ENCODE results near the gene TAL2. TPM values are rescaled to one million over a fixed set of nuclear protein-coding genes. Genes with fewer than 3 reads are reported as not detected.

Gene TAL2
- total and polyA plus RNA-seq, 5 experiments from 2014 or later, result 0.62 TPM; not detected in 4

DNA sequence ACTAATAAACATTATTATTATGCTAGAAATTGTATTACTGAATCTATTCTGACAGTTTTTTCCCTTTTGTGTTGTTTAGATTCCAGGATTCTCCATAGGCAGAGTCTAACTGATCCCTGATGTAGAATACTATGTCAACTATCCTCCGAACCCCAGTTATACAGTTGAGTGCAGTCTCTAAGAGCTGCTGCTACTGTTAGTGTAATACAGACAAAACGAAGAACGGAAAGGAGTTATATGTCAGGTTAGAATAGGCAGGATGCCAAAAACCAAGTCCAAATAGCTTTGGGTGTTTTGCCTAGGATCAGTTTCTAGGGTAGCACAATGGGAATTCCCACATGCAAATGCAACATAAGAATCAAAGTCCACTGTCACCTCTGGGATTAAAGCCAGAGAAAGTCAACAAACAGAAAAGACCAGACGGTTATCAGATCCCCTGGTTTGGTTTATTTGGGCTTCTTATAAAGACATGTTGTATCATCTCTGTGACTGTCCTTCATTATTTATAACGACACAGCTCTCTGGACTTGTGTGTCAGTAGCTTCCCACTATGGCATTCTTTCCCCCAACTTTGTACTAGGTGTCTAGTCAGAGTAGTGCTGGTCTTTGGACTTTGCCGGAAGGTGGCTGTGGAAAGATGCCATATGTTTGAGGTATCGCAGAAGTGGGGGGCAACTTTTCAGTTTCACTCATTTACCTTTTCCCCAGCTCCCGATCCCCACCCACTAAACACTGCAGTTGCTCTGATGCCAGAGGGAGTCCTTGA, 17.2 kb downstream of the TAL2 start:
- Mint-ChIP-seq H3K9me3 (no peaks in the 10 kb centered on the region), H3K27ac (no peak overlapping the region), H3K27me3 (no peaks in the 10 kb centered on the region), H3K4me3 (no peak overlapping the region), H3K36me3 (no peaks in the 10 kb centered on the region), H3K4me1 (no peaks in the 10 kb centered on the region)
- no peak for DNase-seq
- ATAC-seq, result no peak
- POLR2A ChIA-PET, result no interaction called here

DNA sequence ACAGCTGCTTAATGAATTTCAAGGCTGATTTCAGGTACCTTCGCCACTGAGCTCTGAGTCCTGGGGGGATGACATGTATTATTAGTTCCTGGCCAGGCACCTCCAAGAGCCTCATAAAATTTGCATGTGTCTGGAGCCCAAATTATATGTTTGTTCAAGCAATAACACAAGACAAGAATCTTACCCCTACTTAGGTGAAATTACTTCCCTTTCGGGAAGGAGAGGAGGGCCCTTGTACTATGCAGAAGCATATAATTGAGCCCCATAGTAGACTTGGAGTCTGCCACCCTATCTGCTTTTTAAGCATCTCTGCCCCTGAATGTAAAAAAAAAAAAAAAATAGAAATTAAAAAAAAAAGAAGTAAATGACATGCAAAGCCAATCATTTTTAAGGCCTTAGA, 19.1 kb downstream of the TAL2 start:
- Mint-ChIP-seq H3K9me3 (no peaks in the 10 kb centered on the region), H3K27ac (no peak overlapping the region), H3K4me1 (no peaks in the 10 kb centered on the region), H3K36me3 (no peaks in the 10 kb centered on the region), H3K4me3 (no peak overlapping the region), H3K27me3 (peaks cover 0 to 2% (median 0%) of the 10 kb centered on the region in 5 donors)
- no peak for ATAC-seq
- POLR2A ChIA-PET, result no interaction called here
- DNase-seq, result no peak

DNA sequence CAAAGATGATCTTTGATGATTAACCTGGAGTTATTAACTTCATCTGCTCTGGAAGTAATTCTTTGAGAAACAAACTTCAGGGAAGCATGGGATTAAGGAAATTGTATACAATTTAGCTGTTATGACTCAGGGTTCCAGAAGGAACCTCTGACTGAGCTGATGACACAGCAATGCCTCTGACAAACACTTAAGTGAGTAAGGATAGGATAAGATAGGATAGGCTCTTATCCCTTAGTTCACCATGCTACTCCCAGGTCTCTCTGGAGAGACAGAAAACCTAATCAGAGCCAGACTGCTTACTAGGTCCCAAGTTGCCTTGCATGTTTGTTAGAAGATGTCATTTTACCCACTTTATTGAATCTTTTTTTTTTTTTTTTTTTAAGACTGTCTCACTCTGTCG, 19.5 kb downstream of the TAL2 start:
- Mint-ChIP-seq H3K27me3 (peaks cover 0 to 2% (median 0%) of the 10 kb centered on the region in 5 donors), H3K4me3 (no peak overlapping the region)
- POLR2A ChIA-PET, result interaction anchor here (0.6 kb wide), 1 partner anchor 34 kb away, joined by 3 read pairs; no protein-coding TSS in a partner anchor

DNA sequence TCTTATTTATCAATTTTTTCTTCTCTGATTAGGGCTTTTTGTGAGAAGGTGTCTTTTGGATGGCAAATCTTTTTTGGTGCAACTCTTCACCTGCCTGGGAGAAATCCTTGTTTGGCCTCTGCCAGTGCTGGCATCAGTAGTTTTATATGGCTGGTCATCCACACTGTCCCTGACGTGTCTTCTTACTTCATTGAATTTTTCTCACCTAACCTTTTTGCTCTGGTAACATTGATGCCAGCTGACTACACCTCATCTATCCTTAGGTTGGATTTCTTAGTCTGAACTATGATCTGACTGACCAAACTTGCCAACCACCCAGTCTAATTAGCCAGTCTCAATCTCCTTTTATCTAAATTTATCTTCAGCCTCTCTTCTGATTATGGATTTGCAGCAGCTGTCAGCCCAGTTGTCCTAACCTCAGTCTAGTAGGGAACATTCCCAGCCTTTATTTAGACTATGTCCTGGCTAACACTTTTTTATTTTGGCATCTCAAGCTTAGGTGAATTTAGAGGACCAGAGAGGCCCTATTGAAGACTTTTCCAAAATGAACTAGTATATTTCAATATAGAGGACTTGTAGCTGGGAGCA, 21.5 kb downstream of the TAL2 start:
- no peaks in the 10 kb centered on the region for H3K4me1 Mint-ChIP-seq
- POLR2A ChIA-PET, result no interaction called here
- DNase-seq (no peak), ATAC-seq (no peak)
- H3K27ac Mint-ChIP-seq, result no peak overlapping the region
- no peaks in the 10 kb centered on the region for H3K36me3 Mint-ChIP-seq
- H3K4me3 Mint-ChIP-seq, result no peak overlapping the region
- H3K9me3 Mint-ChIP-seq, result no peaks in the 10 kb centered on the region
- H3K27me3 Mint-ChIP-seq, result peaks cover 0 to 11% (median 7%) of the 10 kb centered on the region in 5 donors

More for the DNA sequence above, 19.5 kb downstream of the TAL2 start:
- DNase-seq (no peak), ATAC-seq (no peak)
- no peaks in the 10 kb centered on the region for H3K4me1 Mint-ChIP-seq
- H3K27ac Mint-ChIP-seq, result no peak overlapping the region
- H3K36me3 Mint-ChIP-seq, result no peaks in the 10 kb centered on the region
- no peaks in the 10 kb centered on the region for H3K9me3 Mint-ChIP-seq

DNA sequence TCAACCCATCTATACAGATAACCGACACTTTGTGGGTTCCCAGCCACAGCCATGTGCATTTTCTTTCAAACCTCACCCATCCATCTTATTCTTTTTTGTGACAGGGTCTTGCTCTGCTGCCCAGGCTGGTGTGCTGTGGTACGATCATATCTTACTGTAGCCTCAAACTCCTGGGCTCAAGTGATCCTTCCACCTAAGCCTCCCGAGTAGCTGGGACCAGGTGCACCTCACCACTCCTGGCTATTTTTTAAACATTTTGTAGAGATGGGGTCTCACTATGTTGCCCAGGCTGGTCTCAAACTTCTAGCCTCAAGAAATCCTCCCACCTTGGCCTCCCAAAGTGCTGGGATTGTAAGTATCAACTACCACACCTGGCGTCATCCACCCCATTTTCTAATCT, 24.7 kb downstream of the TAL2 start:
- DNase-seq (no peak), ATAC-seq (no peak)
- no peak overlapping the region for H3K27ac Mint-ChIP-seq
- no peaks in the 10 kb centered on the region for H3K4me1 Mint-ChIP-seq
- H3K9me3 Mint-ChIP-seq, result no peaks in the 10 kb centered on the region
- no peaks in the 10 kb centered on the region for H3K36me3 Mint-ChIP-seq
- POLR2A ChIA-PET, result no interaction called here
- no peak overlapping the region for H3K4me3 Mint-ChIP-seq
- peaks cover 13 to 32% (median 21%) of the 10 kb centered on the region in 5 donors for H3K27me3 Mint-ChIP-seq

DNA sequence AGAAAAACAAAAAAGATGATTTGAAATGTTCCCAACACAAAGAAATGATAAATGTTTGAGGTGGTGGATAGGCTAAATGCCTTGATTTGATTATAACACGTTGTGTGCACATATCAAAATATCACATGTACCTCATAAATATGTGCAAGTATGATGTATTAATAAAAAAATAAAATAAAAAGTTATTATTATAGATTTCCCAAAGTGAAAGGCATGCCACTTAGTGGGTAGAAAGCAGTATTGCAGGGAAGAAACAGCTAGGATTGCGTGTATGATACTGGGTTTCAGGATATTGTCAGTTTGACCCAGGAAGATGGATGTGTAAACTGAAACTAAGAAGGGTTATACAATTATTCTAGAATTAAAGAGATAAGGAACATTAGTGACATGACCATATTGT, 28.5 kb downstream of the TAL2 start:
- Mint-ChIP-seq H3K27me3 (peaks cover 21 to 33% (median 28%) of the 10 kb centered on the region in 5 donors), H3K4me1 (peaks cover 9 to 18% (median 15%) of the 10 kb centered on the region in 4 donors), H3K4me3 (no peak overlapping the region), H3K27ac (no peak overlapping the region), H3K9me3 (no peaks in the 10 kb centered on the region), H3K36me3 (no peaks in the 10 kb centered on the region)
- POLR2A ChIA-PET, result no interaction called here
- DNase-seq, result no peak
- ATAC-seq, result no peak

DNA sequence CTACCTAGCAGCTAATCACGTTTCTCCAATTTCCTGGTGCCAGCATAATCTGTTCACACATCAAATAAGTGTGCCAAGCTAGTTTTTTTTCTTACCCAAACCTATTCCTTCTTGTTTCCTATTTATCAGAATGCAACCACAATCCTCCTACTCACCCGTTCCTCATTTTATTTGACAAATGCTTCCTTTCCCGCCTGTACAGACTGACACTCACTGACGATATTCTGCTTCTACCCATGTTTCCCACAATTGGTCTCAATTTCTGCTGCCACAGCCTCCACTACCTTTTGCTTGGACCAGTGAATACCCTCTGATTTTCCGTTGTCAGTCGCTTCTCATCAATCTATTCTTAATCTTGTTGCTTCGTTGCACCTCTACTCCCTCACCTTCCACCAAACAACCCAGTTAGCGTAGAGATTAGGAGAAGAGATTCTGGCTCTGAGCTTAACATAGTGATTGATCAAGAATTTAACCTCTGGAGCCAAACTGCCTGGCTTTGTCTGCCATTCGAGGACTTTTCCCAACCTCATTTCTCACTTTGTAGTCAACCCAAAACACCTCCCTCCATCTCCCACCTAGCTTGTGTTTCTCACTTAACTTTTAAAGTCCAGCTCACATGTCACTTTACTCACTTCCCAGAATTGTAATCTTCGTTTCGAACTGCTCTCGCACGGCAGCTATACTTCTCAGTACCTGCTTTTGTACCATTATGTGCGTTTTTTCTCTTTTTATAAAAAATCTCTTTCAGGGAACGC, 31.4 kb downstream of the TAL2 start:
- H3K27ac Mint-ChIP-seq, result peak overlapping the region in 8 of 10 donors; percentile 5 to 92 (median 64)
- no peaks in the 10 kb centered on the region for H3K36me3 Mint-ChIP-seq
- peaks cover 20 to 25% (median 22%) of the 10 kb centered on the region in 5 donors for H3K27me3 Mint-ChIP-seq
- no peaks in the 10 kb centered on the region for H3K9me3 Mint-ChIP-seq
- H3K4me1 Mint-ChIP-seq, result peaks cover 11 to 31% (median 26%) of the 10 kb centered on the region in 4 donors
- POLR2A ChIA-PET, result interaction anchor here (0.9 to 1.5 kb wide), 3 partner anchors 17 to 449 kb away, joined by 3 read pairs; partner anchors contain the start of gene SLC44A1
- peak in 3 of 10 donors; percentile 16 to 26 (median 19) for DNase-seq
- peak; percentile 7 to 12 for ATAC-seq
- peak overlapping the region; percentile 72 to 94 (median 87) for H3K4me3 Mint-ChIP-seq

DNA sequence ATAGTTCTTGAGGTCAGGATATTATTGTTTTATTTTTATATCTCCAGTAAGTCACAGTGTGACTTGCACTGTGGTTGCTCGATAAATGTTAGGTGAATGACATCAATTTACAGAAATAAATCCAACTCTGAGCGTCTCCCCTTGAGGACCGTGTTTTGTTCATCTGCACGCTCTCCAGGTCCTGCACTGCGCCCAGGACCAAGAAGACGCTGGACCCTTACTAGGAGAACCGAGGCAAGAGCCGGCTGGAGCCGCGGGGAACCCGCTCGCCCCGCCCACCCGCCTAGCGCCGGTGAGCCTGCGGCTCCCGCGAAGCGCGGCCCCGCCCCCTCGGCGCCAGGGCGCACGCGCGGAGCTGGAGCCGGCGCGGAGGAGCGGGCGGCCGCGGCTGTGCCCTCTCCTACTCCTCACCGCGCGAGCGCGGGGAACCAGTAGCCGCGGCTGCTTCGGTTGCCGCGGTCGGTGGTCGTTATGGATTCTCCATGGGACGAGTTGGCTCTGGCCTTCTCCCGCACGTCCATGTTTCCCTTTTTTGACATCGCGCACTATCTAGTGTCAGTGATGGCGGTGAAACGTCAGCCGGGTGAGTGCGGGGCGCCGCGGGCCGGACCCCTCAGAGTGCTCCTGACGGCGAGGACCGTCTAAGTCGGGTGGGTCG, 32.1 kb downstream of the TAL2 start, which contains the start of gene TMEM38B:
TMEM38B (plus strand) TSS at position 352 of the 658 bp plus-strand sequence; CDS start at position 472, 120 bp downstream.
- peaks cover 16 to 38% (median 33%) of the 10 kb centered on the region in 4 donors for H3K4me1 Mint-ChIP-seq
- H3K36me3 Mint-ChIP-seq, result no peaks in the 10 kb centered on the region
- peaks cover 18 to 24% (median 20%) of the 10 kb centered on the region in 5 donors for H3K27me3 Mint-ChIP-seq
- peak; percentile 87 to 88 for ATAC-seq
- POLR2A ChIA-PET, result interaction anchor here (0.5 to 1.5 kb wide), 4 partner anchors 16 to 450 kb away, joined by 3 to 4 read pairs (median 3); partner anchors contain the start of gene SLC44A1
- H3K27ac Mint-ChIP-seq, result peak within 1 kb of the TSS; percentile 35 to 92 (median 86)
- peak; percentile 59 to 91 (median 80) for DNase-seq
- peak within 1 kb of the TSS; percentile 72 to 96 (median 92) for H3K4me3 Mint-ChIP-seq
- H3K9me3 Mint-ChIP-seq, result no peaks in the 10 kb centered on the region

DNA sequence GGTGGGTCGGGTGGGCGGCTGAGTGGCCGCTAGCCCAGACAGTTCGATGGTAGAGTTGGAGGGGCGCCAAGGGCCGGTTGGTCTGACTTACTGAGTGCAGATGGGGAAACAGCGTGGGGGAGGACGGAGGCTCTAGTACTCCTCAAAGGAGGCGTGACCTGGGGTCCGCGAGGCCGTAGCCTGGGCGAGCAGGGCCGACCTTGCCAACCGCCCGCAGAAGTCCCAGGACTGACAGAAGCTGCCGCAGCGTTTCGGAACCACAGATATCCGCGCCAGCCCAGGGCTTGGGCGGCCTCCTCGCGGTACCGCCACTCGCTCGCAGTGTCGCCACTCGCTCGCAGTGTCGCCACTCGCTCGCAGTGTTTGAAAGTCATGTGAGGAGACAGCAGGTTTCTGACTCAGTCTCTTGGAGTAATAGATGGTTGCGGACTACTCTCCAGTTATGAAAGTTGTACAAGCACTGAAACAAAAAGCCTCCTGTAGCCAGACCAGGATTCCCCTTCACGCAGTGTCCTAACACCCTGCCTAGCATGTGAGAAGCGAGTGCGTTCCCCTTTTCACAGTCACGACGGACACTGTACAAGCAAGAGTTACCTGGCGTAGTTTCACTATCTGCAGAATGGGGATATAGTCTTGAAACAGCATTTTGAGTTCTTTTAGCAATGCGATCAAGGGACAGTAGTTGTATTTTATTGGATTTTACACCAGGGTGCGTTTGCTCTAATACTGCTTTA, 32.8 kb downstream of the TAL2 start:
- Mint-ChIP-seq H3K4me3 (peak overlapping the region; percentile 72 to 96 (median 90)), H3K4me1 (peaks cover 18 to 45% (median 36%) of the 10 kb centered on the region in 4 donors), H3K36me3 (no peaks in the 10 kb centered on the region), H3K9me3 (no peaks in the 10 kb centered on the region), H3K27me3 (peaks cover 13 to 19% (median 15%) of the 10 kb centered on the region in 5 donors), H3K27ac (peak overlapping the region; percentile 34 to 91 (median 86))
- DNase-seq (peak in 9 of 10 donors; percentile 18 to 64 (median 40)), ATAC-seq (peak; percentile 64 to 67)
- POLR2A ChIA-PET, result interaction anchor here (0.5 to 1.5 kb wide), 3 partner anchors 15 to 40 kb away, joined by 3 to 4 read pairs (median 3); no protein-coding TSS in a partner anchor

DNA sequence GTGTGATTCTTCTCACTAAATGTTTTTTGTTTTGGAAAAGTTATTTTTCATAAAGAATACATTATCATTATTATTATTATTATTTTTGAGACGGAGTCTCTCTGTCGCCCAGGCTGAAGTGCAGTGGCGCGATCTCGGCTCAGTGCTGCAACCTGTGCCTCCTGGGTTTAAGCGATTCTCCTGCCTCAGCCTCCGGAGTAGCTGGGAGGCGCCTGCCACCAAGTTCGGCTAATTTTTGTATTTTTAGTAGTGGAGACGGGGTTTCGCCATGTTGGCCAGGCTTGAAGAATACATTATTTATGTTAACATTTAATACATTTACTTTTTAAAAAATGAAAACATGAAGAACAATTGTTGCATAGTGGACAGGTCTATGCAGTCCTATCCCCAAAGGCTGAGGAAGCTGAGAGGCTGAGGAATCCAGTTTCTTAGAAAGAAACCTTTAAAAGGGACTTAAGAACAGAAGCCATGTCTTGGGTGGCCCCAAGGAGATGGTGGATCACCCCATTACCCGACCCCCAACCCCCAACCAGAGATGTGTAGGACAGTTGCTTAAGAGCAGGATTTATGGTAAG, 34.0 kb downstream of the TAL2 start:
- Mint-ChIP-seq H3K9me3 (no peaks in the 10 kb centered on the region), H3K27me3 (peaks cover under 1 to 14% (median 12%) of the 10 kb centered on the region in 5 donors), H3K27ac (no peak overlapping the region), H3K36me3 (no peaks in the 10 kb centered on the region), H3K4me1 (peaks cover 24 to 56% (median 47%) of the 10 kb centered on the region in 4 donors), H3K4me3 (peak overlapping the region in 1 of 10 donors; percentile 92)
- no peak for ATAC-seq
- DNase-seq, result no peak
- POLR2A ChIA-PET, result no interaction called here

DNA sequence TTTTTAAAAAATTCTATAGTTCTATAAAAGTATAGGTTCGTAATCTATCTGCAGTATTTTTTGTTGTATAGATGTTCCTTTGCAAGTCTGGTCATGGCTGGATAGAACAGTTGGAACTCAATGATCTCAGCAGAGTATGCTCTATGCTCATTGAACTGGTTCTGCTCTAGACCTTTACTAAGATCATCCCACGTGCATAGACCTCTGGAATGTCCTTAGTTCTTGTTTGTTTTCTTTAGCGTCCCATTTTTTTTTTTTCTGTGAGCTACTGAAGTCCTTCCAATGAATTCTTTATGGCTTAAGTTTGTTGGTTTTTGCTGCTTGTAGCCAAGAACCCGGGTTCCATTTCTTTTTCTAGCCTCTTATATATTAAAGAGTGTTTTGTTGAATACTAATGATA, 35.6 kb downstream of the TAL2 start:
- no peak for ATAC-seq

More for the DNA sequence above, 35.6 kb downstream of the TAL2 start:
- no peak overlapping the region for H3K27ac Mint-ChIP-seq
- no peak for DNase-seq
- no peak overlapping the region for H3K4me3 Mint-ChIP-seq
- H3K27me3 Mint-ChIP-seq, result peaks cover 0 to 7% (median 6%) of the 10 kb centered on the region in 5 donors
- H3K4me1 Mint-ChIP-seq, result peaks cover 27 to 61% (median 50%) of the 10 kb centered on the region in 4 donors
- H3K36me3 Mint-ChIP-seq, result no peaks in the 10 kb centered on the region
- POLR2A ChIA-PET, result no interaction called here
- H3K9me3 Mint-ChIP-seq, result no peaks in the 10 kb centered on the region

Data from naive thymus-derived CD8-positive, alpha-beta T cell (primary cell).